Dedifferentiated amniotic fluid mesenchymal stem cell (primary cell): ENCODE results near the gene WNT11.

Experiments used
- DNase-seq: peaks from one replicate; pipeline ENCODE4 v3.0.0-alpha.2; 2016; ENCODE audit errors: extremely low spot score

Gene WNT11

DNA sequence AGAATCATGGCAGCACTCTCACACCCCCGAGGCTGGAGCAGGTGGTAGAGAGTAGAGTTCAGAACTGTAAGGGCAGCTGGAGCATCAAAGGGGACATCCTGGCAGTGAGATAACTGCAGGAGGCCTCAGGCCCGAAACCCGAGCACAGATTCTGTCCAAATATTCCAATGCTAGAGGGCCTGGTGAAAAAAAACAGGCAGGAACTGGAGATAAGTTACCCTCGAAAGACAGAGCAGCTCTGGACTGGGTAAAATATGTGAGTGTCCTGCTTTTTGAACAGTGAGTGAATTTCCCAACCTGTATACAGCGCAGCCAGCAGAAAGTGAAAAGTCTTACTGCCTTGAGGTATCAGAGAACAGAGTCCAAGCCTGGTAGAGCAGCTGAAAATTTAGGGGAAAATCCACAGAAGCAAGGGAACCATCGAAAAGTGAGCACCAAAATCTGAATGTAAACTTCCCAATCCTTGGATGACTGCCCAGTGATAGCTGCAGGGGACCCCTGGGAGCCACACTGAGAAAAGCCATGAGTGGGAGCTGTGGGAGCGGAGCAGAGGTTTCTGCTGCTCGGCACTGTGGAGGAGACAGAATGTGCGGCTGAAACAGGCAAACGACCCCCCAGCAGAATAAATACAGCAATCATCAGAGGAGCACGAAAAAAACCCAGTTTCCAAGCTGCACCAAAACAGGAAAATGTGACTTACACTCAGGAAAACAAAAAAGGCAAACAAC lies 50.6 kb downstream of the WNT11 start:
- DNase-seq = no peak

DNA sequence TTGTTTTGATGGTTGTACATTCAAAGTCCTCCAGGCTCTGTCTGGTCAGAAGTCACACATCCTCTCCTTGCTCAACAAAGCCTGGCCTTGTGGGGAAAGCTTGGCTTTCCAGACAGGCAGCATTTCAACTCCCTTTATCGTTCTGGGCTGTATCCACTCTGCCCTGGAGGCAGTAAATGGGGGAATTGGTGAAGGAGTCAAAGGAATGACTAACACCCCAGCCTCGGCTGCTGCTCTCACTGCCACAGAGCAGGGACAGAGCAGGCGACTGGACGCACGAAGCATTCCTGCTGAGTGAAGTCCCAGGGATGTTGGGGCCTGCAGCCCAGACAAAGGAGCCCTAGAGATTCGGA lies 52.8 kb downstream of the WNT11 start:
- DNase-seq = peak; percentile 22

DNA sequence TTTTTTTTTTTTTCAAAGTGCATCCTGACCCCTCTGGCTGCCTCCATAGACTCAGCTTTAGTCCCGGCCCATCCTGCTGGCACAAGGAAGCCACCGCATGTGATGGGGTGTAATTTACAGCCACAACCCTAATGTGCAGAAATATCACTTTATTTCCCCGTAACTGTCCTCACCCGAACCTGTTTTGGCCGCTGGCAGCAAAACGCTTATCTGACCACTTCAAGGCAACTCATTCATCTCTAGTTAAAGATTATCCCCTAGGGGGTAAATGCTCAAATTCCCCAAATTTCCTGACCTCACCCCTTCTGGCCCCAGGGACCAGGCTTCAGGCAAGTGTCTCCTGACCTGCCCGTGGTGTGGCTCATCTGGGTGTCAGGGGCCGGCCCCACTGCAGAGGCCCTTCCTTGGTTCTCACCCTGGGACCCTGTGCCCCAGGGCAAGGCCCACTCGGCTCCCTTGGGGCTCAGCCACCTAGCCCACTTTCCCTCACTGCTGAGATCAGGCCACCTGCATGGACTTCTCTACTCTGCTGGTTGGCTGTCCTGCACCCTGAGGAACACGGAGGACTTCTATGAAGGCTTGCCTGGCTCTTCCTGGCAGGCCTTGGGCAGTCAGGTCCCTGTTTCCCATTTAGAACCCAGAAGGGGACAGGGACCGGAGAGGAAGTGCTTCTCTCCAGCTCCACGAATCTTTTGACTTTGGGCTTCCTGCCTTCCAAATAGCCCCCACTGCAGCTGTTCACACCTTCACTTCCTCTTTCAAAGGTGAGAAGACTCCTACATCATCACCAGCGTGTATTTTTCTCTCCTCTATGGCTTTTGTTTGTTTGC lies 53.3 kb downstream of the WNT11 start:
- DNase-seq = no peak

DNA sequence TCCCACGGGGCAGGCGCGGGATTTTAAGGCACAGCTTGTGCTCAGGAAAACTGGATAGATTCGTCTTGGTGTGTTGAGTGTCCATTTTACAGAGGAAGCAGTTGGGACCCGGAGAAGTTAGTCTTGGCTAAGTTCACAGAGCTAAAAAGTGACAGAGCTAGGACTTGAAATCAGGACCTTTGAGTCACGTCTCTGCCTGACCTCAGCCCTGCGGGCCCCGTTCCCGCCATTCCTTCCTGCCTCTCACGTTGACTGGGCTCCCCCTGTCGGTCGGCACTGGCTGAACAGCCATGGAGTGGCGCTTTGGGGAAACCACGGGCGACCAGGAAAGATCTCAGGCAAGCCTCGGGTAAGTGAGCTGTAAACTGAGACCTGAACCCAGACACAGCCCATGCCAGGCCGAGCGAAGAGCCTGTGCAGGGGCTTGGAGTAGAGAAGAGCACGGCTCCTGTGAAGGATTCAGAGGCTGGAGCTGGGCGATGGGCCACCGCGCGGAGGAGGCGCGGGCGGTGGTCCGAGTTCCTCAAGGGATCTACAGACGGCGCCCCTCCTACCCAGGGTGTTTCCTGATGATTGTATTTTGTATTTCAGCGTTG lies 54.1 kb downstream of the WNT11 start:
- DNase-seq = no peak

DNA sequence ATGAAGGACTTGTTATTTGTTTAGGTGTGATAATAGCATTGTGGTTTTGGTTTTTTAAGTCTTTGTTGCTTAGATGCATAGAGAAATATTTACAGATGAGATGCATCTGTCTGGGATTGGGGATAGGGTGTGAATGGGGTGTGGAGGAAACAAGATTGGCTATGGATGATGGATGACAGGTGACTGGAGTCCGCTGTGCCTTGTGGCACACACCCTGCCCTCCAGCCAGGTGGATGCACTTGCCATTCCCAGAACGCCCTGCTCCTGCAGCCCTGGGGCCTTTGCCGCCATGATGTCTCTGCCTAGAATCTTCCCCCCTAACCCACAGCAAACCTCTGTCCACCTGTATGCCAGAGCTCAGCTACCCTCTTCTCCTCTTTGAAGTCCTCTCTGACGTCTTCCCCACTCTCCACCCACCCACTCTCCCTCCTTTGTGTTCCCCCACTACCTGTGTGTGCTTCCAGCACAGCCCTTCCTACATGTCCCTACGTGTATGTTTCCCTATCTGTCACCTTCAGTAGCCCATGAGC lies 54.7 kb downstream of the WNT11 start:
- no peak for DNase-seq

DNA sequence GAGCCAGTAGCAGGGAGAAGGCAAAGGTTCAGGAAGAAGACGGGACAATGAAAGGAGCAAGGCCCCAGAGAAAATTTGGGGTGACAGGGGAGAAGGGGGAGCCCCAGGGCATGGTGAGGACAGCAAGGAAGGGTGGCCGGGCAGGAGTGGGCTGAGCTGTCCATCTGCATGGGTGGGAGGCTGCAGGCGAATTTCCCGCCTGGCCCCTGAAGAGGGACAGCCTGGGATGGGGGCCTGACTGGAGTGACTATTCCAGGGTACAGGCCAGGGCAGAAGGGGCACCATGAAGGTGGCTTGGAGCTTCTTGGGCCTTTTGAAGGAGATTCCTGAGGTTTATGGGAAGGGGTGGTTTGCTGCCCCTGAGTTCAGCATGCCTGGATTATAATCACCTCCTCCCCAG lies 56.2 kb downstream of the WNT11 start:
- no peak for DNase-seq

DNA sequence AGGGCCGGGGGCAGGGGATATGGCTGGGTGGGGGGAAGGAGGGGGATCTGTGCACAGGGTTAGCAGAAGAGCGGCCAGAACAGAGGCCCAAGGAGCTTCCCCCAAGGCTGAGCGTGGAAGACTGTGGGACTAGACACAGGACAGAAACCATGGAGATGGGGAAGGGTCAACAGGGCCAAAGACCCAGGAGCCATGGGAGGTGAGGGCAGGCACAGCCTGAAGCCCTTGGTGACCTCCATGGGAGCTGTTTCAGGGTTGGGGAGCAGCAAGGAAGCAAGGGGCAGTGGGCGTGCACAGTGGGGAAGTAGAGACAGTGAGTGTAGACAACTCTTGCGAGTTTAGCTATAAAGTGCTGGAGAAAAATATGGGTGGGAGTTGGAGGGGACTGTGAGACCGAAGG lies 56.6 kb downstream of the WNT11 start:
- DNase-seq = no peak

DNA sequence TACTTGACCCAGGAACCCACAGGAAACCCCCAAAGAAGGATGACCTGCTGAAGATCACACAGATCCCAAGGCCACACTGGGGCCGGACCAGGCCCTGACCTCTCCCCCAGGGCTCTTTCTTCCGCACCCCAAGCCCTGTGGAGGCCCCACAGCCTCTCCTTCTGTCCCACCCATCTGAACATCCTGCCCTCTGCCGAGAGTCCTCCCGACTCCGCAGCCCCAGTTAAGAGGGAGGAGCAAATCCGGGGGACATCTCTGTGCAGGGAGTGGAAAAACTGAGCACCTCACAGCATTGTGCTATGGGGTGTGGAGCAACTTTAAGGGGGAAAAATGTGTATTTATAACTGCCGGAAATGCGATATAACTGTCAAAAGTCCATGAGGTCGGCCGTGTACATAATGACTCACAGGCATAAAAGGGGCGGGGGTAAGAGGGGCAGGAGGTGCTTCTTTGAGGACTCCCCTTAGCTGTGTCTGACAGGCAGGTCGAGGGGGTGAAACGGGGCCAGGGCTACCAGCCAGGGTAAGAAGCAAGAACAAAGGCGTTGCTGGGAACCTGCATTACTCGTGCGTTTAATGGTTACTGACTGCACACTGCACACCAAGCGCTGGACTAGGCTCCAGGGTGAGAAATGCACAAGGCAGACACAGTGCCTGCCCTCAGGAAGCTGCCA lies 57.2 kb downstream of the WNT11 start:
- DNase-seq = no peak

DNA sequence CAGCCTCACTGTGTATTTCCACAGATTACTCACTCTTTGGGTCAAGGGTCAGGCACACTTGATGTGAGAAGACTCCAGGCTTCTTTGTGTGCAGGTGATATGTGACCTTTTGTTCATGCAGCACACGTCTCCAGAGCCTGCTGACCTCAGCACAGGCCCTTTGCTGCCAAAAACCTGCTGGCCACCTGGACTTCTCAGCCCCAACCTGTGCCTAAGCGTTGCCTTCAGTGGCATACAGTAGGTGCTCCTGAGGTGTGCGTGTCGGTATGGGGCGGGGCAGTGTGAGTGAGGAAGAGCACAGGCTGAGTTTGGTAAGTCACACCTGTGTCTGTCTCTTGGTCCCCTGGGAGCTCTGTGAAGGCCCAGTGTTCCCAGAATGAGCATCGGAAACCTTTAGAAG lies 58.1 kb downstream of the WNT11 start:
- DNase-seq = no peak

DNA sequence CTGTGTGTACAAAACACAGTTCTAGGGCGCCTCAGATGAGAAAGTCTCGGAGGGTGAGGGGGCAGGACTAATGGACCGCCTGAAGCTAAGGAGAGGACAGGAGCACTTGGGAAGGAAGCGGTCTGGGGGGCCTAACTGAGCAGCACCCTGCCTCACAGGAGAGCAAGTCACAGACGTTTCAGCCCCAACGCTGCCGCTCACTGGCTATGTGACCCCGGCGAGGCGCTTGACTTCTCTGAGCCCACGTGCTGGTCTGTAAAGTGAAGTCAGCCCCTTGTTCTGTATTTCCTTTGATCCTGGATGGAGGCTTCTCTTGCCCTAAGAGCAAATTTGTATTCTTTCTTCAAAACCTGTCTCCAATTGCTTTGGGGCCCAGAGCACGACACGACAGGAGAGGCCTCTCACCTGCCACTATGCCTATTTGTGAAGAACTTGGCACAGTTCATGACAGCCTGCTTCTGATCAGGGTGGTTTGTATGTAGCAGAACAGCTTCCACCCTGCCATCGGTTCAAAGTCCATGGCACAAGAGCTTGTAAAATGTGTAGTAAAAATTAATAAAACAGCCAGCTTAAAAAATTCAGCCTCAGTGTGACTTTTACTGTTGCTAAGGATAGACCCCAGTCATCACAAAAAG lies 59.1 kb downstream of the WNT11 start:
- DNase-seq = no peak

DNA sequence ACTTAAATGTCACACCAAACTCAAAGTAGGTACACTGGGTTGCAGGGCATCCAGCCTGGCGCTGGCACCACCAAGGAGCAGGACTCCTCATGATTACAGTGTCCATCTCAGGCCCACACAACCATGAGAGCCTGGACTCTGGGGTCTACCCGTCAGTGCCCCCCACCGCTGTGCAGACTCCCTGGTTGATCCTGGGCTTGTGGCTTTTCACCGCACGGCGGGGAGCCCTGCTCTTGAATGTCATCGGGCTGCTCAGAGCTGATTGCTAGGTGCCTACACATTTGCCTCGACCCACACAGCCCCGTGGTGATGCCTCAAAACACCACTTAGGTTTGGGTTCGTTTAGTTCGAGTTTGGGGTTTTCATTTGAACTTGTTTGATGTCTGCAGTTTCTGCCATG lies 63.0 kb downstream of the WNT11 start:
- DNase-seq = no peak

DNA sequence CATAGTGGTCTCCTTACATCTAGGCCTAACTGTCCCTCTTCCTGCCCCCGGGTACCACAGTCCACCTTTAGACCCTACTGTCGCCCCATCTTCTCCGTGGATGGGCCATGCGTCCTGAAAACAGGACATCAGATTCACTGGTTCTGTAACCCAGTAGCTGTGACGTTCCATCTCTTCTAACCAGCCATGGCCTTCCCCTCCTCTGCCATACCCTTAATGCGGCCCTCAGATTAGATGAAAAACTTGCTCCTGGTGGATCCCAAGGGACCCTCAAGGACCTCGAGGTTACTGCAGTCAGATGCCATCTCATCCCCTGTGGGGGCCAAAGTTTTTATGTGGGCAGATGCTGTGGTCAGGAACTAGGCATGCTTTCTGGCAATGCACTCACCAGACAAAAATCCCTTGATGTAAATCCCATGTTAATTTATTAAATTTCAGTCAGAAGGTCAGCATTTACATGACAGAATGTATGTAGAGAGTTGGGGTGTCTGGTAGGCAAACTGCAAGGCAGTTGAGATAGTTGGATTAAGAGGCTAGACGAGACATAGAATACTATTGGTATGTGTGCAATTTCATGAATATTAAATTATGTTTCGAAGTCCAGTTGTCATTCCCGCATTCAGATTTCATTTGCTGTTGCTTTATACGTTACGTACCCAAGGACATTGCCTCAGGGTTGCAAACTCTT lies 64.3 kb downstream of the WNT11 start:
- DNase-seq = no peak

DNA sequence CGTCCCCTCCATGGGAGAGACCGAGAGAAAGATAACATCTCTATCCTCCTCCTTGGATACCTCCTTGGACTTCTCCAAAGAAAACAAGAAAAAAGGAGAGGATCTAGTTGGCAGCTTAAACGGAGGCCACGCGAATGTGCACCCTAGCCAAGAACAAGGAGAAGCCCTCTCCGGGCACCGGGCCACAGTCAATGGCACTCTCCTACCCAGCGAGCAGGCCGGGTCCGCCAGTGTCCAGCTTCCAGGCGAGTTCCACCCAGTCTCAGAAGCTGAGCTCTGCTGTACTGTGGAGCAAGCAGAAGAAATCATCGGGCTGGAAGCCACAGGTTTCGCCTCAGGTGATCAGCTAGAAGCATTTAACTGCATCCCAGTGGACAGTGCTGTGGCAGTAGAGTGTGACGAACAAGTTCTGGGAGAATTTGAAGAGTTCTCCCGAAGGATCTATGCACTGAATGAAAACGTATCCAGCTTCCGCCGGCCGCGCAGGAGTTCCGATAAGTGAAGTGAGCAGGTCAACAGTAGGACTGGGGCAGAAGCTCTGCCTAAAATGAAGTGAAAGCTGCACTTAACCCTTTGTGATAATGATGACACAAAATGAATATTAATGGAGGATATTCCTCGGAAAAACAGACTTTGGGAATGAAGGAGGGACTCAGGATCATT lies 65.3 kb downstream of the WNT11 start:
- no peak for DNase-seq

DNA sequence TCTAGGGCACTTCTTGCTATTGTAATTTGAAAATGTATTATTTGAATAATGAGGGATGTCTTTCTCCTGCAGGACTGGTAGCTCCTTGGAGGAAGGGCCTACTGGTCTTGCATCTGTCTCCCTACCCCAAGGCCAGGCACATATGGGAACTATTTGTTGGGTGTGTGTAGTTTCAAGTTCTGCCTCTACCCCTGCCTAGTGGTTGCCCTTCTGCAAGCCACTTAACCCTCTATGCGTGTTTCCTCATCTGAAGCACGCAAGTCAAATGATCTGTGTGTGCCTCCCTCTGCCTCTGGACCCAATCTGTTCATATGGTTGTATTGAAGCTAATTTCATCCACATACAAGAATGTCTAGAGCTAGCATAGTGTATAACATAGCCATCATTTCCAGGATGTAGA lies 67.0 kb downstream of the WNT11 start:
- DNase-seq = no peak
